Measurements from ENCODE around the gene DACT3. TPM values are rescaled to one million over a fixed set of nuclear protein-coding genes. Genes with fewer than 3 reads are reported as not detected.
A peak's percentile ranks its signal among the peaks of the same experiment; 100 is the strongest.

Gene DACT3
- total and polyA plus RNA-seq, 2 of the 4 experiments (the other 2 are of a cell fraction), result 1.6 to 4.9 TPM

DNA sequence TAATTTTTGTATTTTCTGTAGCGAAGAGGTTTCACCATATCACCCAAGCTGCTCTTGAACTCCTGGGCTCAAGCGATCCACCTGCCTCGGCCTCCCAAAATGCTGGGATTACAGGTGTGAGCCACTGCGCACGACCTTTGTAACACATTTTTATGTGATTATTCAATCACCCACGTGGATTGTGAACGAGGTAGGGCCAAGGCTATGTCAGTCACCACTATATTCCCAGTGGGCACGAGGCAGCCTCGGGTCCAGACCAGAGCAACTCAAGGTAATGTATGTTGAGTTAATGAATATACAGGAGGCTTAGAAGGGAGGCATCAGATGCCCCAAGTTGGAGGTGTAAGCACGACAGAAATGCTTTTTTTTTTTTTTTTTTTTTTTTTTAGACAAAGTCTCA is 45.0 kb downstream of the DACT3 start:
- intact Hi-C loops (cut with micrococcal nuclease), result loop anchor here (10.0 kb wide), 1 partner anchor 129 kb away; the partner anchor contains the start of genes FKRP and STRN4
- CTCF ChIA-PET, result interaction anchor here (1.7 to 2.0 kb wide), 2 partner anchors 43 to 46 kb away, joined by 4 to 18 read pairs; partner anchors contain the start of gene DACT3
- dilution Hi-C loops (cut with HindIII; ENCODE audit: low sequenced_read_pairs, unreplicated experiment), result no loop called here

More for the DNA sequence above, 45.0 kb downstream of the DACT3 start:
- peaks cover 19% of the 10 kb centered on the region for H3K4me1 ChIP-seq (ENCODE audit: control insufficient read depth, insufficient read depth, low read length)
- H2BK20ac ChIP-seq (ENCODE audit: low read depth, low read length), result no peak overlapping the region
- no peak overlapping the region for H3K4me2 ChIP-seq (ENCODE audit: low read depth, low read length)
- H3K9ac ChIP-seq (ENCODE audit: low read depth, low read length), result no peak overlapping the region
- no peak overlapping the region for H4K8ac ChIP-seq (ENCODE audit: low read depth in 2 of 2, low read length in 2 of 2)
- BruUV-seq (replicated peaks), result no TSS peak
- no peak overlapping the region for H3K18ac ChIP-seq (ENCODE audit: low read depth, low read length)
- peaks cover 14% of the 10 kb centered on the region for H4K20me1 ChIP-seq (ENCODE audit: insufficient read depth, low read length)
- H3K27ac ChIP-seq (ENCODE audit: insufficient read depth, low read length), result no peak overlapping the region
- no peak overlapping the region for H3K4me3 ChIP-seq (ENCODE audit: insufficient read depth, low read depth, low read length)
- H2AK5ac ChIP-seq (ENCODE audit: low read depth, low read length), result peak overlapping the region; percentile 70
- no peaks in the 10 kb centered on the region for H3K27me3 ChIP-seq (ENCODE audit: control insufficient read depth, insufficient read depth, low read length)
- no peak overlapping the region for H2AK9ac ChIP-seq (replicated peaks; ENCODE audit: low read depth, low read length, poor library complexity)
- no peak overlapping the region for H2AFZ ChIP-seq (replicated peaks; ENCODE audit: low read length, poor library complexity)
- H3K79me1 ChIP-seq (ENCODE audit: low read depth in 1 of 2, low read length in 2 of 2), result no peaks in the 10 kb centered on the region
- H4K5ac ChIP-seq (ENCODE audit: low read depth, low read length), result no peak overlapping the region
- H3K9me3 ChIP-seq (ENCODE audit: control insufficient read depth, insufficient read depth, low read length), result no peaks in the 10 kb centered on the region
- peaks cover 15% of the 10 kb centered on the region; the same call in 1 of the 2 replicates for H3K9me1 ChIP-seq (ENCODE audit: insufficient read depth, low read length)
- H2BK15ac ChIP-seq (ENCODE audit: low read depth, low read length), result no peak overlapping the region
- 80% methylated on average over 1 of the region's 10 CpGs; no CpG with 5 or more reads in 1 of the 2 experiments for WGBS, 2 experiments (ENCODE audit: extremely low coverage in 2 of 2, insufficient read length in 1 of 2)
- H3K56ac ChIP-seq (ENCODE audit: extremely low read depth, insufficient read depth, low read length), result no peak overlapping the region
- POLR2A ChIA-PET (ENCODE audit: unreplicated experiment), result no interaction called here
- TF ChIP-seq SMC3 (IDR thresholded peaks at IDR 0.05; ENCODE audit: low read depth, low read length) (no peak), MXI1 (IDR thresholded peaks at IDR 0.05; ENCODE audit: borderline replicate concordance, low read depth, low read length) (no peak), CHD1 (IDR thresholded peaks at IDR 0.05; ENCODE audit: low read depth, low read length) (no peak), RCOR1 (IDR thresholded peaks at IDR 0.05; ENCODE audit: insufficient replicate concordance, low read length) (no peak), RFX5 (IDR thresholded peaks at IDR 0.05; ENCODE audit: low read depth, low read length) (no peak)
- TF ChIP-seq, protein P1, sequence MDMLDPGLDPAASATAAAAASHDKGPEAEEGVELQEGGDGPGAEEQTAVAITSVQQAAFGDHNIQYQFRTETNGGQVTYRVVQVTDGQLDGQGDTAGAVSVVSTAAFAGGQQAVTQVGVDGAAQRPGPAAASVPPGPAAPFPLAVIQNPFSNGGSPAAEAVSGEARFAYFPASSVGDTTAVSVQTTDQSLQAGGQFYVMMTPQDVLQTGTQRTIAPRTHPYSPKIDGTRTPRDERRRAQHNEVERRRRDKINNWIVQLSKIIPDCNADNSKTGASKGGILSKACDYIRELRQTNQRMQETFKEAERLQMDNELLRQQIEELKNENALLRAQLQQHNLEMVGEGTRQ (IDR thresholded peaks at IDR 0.05; ENCODE audit: low read depth, low read length), result no peak
- H4K91ac ChIP-seq (ENCODE audit: insufficient read depth, low read depth, low read length), result no peak overlapping the region
- peaks cover 3% of the 10 kb centered on the region for H3K36me3 ChIP-seq (ENCODE audit: control insufficient read depth, insufficient read depth, low read length)
- 0 out of 2 replicates have a peak overlapping the region, but pooled peaks have one; percentile 5 for H3K14ac ChIP-seq (replicated peaks; ENCODE audit: low read depth, low read length)
- DNase-seq, result no peak
- no peak overlapping the region for H2BK5ac ChIP-seq (ENCODE audit: low read depth, low read length, poor library complexity, severe bottlenecking)
- in situ Hi-C loops (cut with MboI; ENCODE audit: low sequenced_read_pairs), result no loop called here
- no peak overlapping the region for H3K23ac ChIP-seq (ENCODE audit: low read depth, low read length)
- no peak overlapping the region for H2BK120ac ChIP-seq (ENCODE audit: low read depth, low read length)
- no peak for ATAC-seq (ENCODE audit: low read depth)
- H3K4ac ChIP-seq (ENCODE audit: low read depth, low read length), result 0 out of 2 replicates have a peak overlapping the region, but pooled peaks have one; percentile 1
